ENCODE measurements around the gene KLB. TPM values are rescaled to one million over a fixed set of nuclear protein-coding genes. Genes with fewer than 3 reads are reported as not detected.

The KLB gene
- total RNA-seq, 1 experiment from 2014 or later, result not detected

DNA sequence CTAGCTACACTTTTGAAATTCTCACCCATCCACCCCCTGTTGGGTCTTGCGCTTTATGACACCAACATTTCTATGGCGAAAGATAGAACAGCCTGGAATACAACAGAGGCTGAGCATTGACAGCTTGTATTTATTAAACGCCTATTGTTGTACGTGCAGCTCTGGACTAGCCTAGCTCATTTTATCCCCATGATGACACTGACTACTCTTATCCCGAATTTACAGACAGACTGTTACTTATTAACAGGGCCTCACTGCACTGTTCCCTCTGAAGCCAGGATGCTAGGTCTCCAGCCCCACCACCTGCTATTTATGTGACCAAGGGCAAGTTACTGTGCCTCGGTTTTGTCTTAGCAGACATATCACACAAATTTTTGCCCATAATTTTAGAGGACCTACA lies 39.6 kb upstream of the KLB start:
- no peaks in the 10 kb centered on the region for H3K27me3 ChIP-seq (ENCODE audit: insufficient read depth, low read length)
- ChIA-PET POLR2A (interaction anchor here (0.8 to 0.9 kb wide), 2 partner anchors 10 to 272 kb away, joined by 3 read pairs; partner anchors contain the start of gene SMIM14), RAD21 (ENCODE audit: low non-redundant PET in 1 of 2, low total read pairs in 2 of 2, uncharacterized antibody in 2 of 2, unreplicated experiment in 2 of 2) (no interaction called here), CTCF (no interaction called here)
- H3K36me3 ChIP-seq (ENCODE audit: control insufficient read depth in 1 of 2, insufficient read depth in 2 of 2, low read length in 2 of 2), result no peaks in the 10 kb centered on the region
- H3K79me2 ChIP-seq (ENCODE audit: insufficient read depth, low read length), result peaks cover 40% of the 10 kb centered on the region
- H3K4me3 ChIP-seq (replicated peaks in 1 of 2; ENCODE audit: low read depth in 1 of 2, low read length in 2 of 2), result no peak overlapping the region
- H3K27ac ChIP-seq (ENCODE audit: low read depth, low read length), result no peak overlapping the region
- no peaks in the 10 kb centered on the region for H3K9me2 ChIP-seq (ENCODE audit: insufficient read depth)
- H4K20me1 ChIP-seq (ENCODE audit: insufficient read depth), result no peaks in the 10 kb centered on the region
- intact Hi-C loops (cut with micrococcal nuclease), result no loop called here
- TF ChIP-seq ELF1 (IDR thresholded peaks at IDR 0.05; ENCODE audit: borderline replicate concordance, low read depth) (no peak), FOSL1 (IDR thresholded peaks at IDR 0.05; ENCODE audit: low read depth) (no peak), POLR2A (IDR thresholded peaks at IDR 0.05; ENCODE audit: borderline replicate concordance, extremely low read depth, insufficient read depth, insufficient read length) (no peak), TCF7L2 (IDR thresholded peaks at IDR 0.05; ENCODE audit: borderline replicate concordance, extremely low read depth, insufficient read depth, insufficient read length) (no peak), YY1 (IDR thresholded peaks at IDR 0.05; ENCODE audit: extremely low read depth, insufficient replicate concordance, low read depth, low read length) (no peak), EZH2 (IDR thresholded peaks at IDR 0.05) (no peak), POLR2AphosphoS5 (IDR thresholded peaks at IDR 0.05; ENCODE audit: low read depth, low read length) (no peak), SP1 (IDR thresholded peaks at IDR 0.05; ENCODE audit: low read depth) (no peak)
- TF ChIP-seq, protein P1, sequence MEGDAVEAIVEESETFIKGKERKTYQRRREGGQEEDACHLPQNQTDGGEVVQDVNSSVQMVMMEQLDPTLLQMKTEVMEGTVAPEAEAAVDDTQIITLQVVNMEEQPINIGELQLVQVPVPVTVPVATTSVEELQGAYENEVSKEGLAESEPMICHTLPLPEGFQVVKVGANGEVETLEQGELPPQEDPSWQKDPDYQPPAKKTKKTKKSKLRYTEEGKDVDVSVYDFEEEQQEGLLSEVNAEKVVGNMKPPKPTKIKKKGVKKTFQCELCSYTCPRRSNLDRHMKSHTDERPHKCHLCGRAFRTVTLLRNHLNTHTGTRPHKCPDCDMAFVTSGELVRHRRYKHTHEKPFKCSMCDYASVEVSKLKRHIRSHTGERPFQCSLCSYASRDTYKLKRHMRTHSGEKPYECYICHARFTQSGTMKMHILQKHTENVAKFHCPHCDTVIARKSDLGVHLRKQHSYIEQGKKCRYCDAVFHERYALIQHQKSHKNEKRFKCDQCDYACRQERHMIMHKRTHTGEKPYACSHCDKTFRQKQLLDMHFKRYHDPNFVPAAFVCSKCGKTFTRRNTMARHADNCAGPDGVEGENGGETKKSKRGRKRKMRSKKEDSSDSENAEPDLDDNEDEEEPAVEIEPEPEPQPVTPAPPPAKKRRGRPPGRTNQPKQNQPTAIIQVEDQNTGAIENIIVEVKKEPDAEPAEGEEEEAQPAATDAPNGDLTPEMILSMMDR (IDR thresholded peaks at IDR 0.05 in 2 of 3, conservative IDR thresholded peaks at IDR 0.05 in 1 of 3; ENCODE audit: borderline replicate concordance in 1 of 3, insufficient read depth in 1 of 3, low read depth in 2 of 3, low read length in 2 of 3), result no peak
- TF ChIP-seq, protein P2, sequence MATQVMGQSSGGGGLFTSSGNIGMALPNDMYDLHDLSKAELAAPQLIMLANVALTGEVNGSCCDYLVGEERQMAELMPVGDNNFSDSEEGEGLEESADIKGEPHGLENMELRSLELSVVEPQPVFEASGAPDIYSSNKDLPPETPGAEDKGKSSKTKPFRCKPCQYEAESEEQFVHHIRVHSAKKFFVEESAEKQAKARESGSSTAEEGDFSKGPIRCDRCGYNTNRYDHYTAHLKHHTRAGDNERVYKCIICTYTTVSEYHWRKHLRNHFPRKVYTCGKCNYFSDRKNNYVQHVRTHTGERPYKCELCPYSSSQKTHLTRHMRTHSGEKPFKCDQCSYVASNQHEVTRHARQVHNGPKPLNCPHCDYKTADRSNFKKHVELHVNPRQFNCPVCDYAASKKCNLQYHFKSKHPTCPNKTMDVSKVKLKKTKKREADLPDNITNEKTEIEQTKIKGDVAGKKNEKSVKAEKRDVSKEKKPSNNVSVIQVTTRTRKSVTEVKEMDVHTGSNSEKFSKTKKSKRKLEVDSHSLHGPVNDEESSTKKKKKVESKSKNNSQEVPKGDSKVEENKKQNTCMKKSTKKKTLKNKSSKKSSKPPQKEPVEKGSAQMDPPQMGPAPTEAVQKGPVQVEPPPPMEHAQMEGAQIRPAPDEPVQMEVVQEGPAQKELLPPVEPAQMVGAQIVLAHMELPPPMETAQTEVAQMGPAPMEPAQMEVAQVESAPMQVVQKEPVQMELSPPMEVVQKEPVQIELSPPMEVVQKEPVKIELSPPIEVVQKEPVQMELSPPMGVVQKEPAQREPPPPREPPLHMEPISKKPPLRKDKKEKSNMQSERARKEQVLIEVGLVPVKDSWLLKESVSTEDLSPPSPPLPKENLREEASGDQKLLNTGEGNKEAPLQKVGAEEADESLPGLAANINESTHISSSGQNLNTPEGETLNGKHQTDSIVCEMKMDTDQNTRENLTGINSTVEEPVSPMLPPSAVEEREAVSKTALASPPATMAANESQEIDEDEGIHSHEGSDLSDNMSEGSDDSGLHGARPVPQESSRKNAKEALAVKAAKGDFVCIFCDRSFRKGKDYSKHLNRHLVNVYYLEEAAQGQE (IDR thresholded peaks at IDR 0.05; ENCODE audit: low read depth), result no peak
- TF ChIP-seq, protein P3, sequence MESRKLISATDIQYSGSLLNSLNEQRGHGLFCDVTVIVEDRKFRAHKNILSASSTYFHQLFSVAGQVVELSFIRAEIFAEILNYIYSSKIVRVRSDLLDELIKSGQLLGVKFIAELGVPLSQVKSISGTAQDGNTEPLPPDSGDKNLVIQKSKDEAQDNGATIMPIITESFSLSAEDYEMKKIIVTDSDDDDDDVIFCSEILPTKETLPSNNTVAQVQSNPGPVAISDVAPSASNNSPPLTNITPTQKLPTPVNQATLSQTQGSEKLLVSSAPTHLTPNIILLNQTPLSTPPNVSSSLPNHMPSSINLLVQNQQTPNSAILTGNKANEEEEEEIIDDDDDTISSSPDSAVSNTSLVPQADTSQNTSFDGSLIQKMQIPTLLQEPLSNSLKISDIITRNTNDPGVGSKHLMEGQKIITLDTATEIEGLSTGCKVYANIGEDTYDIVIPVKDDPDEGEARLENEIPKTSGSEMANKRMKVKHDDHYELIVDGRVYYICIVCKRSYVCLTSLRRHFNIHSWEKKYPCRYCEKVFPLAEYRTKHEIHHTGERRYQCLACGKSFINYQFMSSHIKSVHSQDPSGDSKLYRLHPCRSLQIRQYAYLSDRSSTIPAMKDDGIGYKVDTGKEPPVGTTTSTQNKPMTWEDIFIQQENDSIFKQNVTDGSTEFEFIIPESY (IDR thresholded peaks at IDR 0.05; ENCODE audit: extremely low read depth, insufficient replicate concordance, low read length), result no peak
- DNase-seq (ENCODE audit: low read depth, low spot score) (no peak), ATAC-seq (no peak)
- peaks cover 0 to 11% of the 10 kb centered on the region in 2 experiments; a peak in 3 of 4 replicates for H3K4me1 ChIP-seq (ENCODE audit: control insufficient read depth in 1 of 2, insufficient read depth in 2 of 2, low read length in 2 of 2)
- no TSS peak for BruUV-seq (replicated peaks)
- H3K4me2 ChIP-seq (ENCODE audit: low read length), result no peak overlapping the region; the same call in 1 of the 2 replicates
- no peak overlapping the region for H2AFZ ChIP-seq (ENCODE audit: low read depth, low read length, poor library complexity, severe bottlenecking)
- H3K9ac ChIP-seq (ENCODE audit: low read length), result no peak overlapping the region
- H3K9me3 ChIP-seq (ENCODE audit: control insufficient read depth in 1 of 2, insufficient read depth in 1 of 2, low read depth in 1 of 2, low read length in 2 of 2), result no peaks in the 10 kb centered on the region

Data from HCT116 (cell line).